ENCODE data around the gene FAM241B.

GRCh38 chr10:69649786-69650550, 19.9 kb downstream of the FAM241B start:
- TF ChIP-seq EZH2 (IDR thresholded peaks at IDR 0.05; ENCODE audit: borderline replicate concordance, low read length): no peak
- TF ChIP-seq, protein P1, sequence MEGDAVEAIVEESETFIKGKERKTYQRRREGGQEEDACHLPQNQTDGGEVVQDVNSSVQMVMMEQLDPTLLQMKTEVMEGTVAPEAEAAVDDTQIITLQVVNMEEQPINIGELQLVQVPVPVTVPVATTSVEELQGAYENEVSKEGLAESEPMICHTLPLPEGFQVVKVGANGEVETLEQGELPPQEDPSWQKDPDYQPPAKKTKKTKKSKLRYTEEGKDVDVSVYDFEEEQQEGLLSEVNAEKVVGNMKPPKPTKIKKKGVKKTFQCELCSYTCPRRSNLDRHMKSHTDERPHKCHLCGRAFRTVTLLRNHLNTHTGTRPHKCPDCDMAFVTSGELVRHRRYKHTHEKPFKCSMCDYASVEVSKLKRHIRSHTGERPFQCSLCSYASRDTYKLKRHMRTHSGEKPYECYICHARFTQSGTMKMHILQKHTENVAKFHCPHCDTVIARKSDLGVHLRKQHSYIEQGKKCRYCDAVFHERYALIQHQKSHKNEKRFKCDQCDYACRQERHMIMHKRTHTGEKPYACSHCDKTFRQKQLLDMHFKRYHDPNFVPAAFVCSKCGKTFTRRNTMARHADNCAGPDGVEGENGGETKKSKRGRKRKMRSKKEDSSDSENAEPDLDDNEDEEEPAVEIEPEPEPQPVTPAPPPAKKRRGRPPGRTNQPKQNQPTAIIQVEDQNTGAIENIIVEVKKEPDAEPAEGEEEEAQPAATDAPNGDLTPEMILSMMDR (IDR thresholded peaks at IDR 0.05; ENCODE audit: low read length): no peak
